Activated CD4-positive, CD25-positive, alpha-beta regulatory T cell treated with anti-CD3 and anti-CD28 coated beads, Interleukin-2, amount 50 U/mL, for 16 hours (primary cell): ENCODE measurements around the gene MLXIPL.
"Not testable (repeated sequence)": the region's sequence is repeated elsewhere in the genome, so short reads cannot be mapped to it uniquely, and the experiment has no call there.

ENCODE experiments used
- DNase-seq: peaks from one replicate; pipeline ENCODE4 v3.0.0-alpha.2; 2020; ENCODE audit warnings: low read depth, low spot score

The MLXIPL gene

GRCh38 chr7:73578342-73579128 lies 45.8 kb downstream of the MLXIPL start, which contains the start of gene TBL2:
Gene TBL2 (minus strand): TSS chr7:73578579. CDS start chr7:73578549, 30 bp downstream.
- DNase-seq, result peak; percentile 96

- no peak for DNase-seq
These were observed 46.5 kb downstream of the MLXIPL start for GRCh38 chr7:73577627-73578341.

GRCh38 chr7:73573791-73574190 lies 50.5 kb downstream of the MLXIPL start:
- no peak for DNase-seq

- DNase-seq, result no peak
These were observed 51.0 kb downstream of the MLXIPL start for GRCh38 chr7:73573276-73573675.

GRCh38 chr7:73572767-73573186 lies 51.5 kb downstream of the MLXIPL start:
- no peak for DNase-seq

- no peak for DNase-seq
These were observed 53.3 kb downstream of the MLXIPL start for GRCh38 chr7:73570977-73571376.

GRCh38 chr7:73570521-73570920 lies 53.8 kb downstream of the MLXIPL start:
- no peak for DNase-seq

- no peak for DNase-seq
These were observed 55.2 kb downstream of the MLXIPL start for GRCh38 chr7:73569042-73569608.

GRCh38 chr7:73567846-73568685 lies 56.3 kb downstream of the MLXIPL start:
- no peak for DNase-seq

- DNase-seq, result no peak
These were observed 57.2 kb downstream of the MLXIPL start for GRCh38 chr7:73567140-73567539.

- DNase-seq, result not testable (repeated sequence)
These were observed 57.9 kb downstream of the MLXIPL start for GRCh38 chr7:73566431-73566830.

- no peak for DNase-seq
These were observed 58.5 kb downstream of the MLXIPL start for GRCh38 chr7:73565675-73566340.

- no peak for DNase-seq
These were observed 64.0 kb downstream of the MLXIPL start for GRCh38 chr7:73560109-73560835.

- DNase-seq, result peak; percentile 58
These were observed 66.7 kb downstream of the MLXIPL start, which contains the start of gene BCL7B for GRCh38 chr7:73557397-73558257. Gene BCL7B (minus strand): TSS chr7:73557690. CDS start chr7:73557578, 112 bp downstream.

GRCh38 chr7:73557108-73557396 lies 67.3 kb downstream of the MLXIPL start:
- DNase-seq, result peak; percentile 78

- no peak for DNase-seq
These were observed 67.9 kb downstream of the MLXIPL start for GRCh38 chr7:73556208-73557107.

- DNase-seq, result no peak
These were observed 68.8 kb downstream of the MLXIPL start for GRCh38 chr7:73555411-73555982.

GRCh38 chr7:73550093-73550492 lies 74.2 kb downstream of the MLXIPL start:
- not testable (repeated sequence) for DNase-seq
